Gastroesophageal sphincter (tissue), 4 donors: ENCODE measurements around the gene CAPN10. TPM values are rescaled to one million over a fixed set of nuclear protein-coding genes. Genes with fewer than 3 reads are reported as not detected.

ENCODE experiments used
- ATAC-seq: fragments of 150-250 bp; one replicate; pipeline ENCODE4 v1.9.1; 2016; ENCODE audit warnings: mild to moderate bottlenecking, moderate library complexity
- H3K27ac ChIP-seq, 4 donors: fragments of 200-600 bp; sonication (generic) in 3 of 4; 1 replicate in 3 of 4; 2 replicates in 1 of 4; pipeline ENCODE4 v1.5.1; 2016 to 2019
- H3K27me3 ChIP-seq: fragments of 200-600 bp; sonication (generic); one replicate; pipeline ENCODE4 v1.5.1; 2019
- H3K36me3 ChIP-seq, 2 donors: fragments of 200-600 bp; sonication (generic); one replicate each; pipeline ENCODE4 v1.5.1; 2019; ENCODE audit warnings: control low read depth in 1 of 2
- H3K4me1 ChIP-seq, 3 donors: fragments of 200-600 bp; sonication (generic); 1 replicate in 2 of 3; 2 replicates in 1 of 3; pipeline ENCODE4 v1.5.1; 2016 to 2019; ENCODE audit warnings: control low read depth in 2 of 3
- H3K4me3 ChIP-seq, 2 donors: fragments of 200-600 bp; sonication (generic); one replicate each; pipeline ENCODE4 v1.5.1; 2019; ENCODE audit warnings: mild to moderate bottlenecking in 1 of 2, moderate library complexity in 1 of 2
- H3K9me3 ChIP-seq, 3 donors: fragments of 200-600 bp; sonication (generic); one replicate each; pipeline ENCODE4 v1.5.1; 2017 to 2019; ENCODE audit warnings: control low read depth in 2 of 3
- EP300 ChIP-seq: sonication (generic); formaldehyde crosslinking; IDR thresholded peaks from one replicate; pipeline ENCODE4 v1.6.1; 2017; ENCODE audit warnings: antibody characterized with exemption, mild to moderate bottlenecking
- POLR2A ChIP-seq, 2 donors: fragments of 450-650 bp; IDR thresholded peaks; one replicate each; pipeline ENCODE4 v1.6.1; 2017; ENCODE audit warnings: antibody characterized with exemption in 2 of 2, mild to moderate bottlenecking in 2 of 2, moderate library complexity in 1 of 2
- POLR2AphosphoS5 ChIP-seq: sonication (generic); formaldehyde crosslinking; IDR thresholded peaks from one replicate; pipeline ENCODE4 v1.6.1; 2017; ENCODE audit warnings: antibody characterized with exemption
- WGBS, 2 donors: methylation state at CpG; one replicate each; pipeline ENCODE4 v1.1.5; 2018; ENCODE audit warnings: low coverage in 1 of 2; 5-methylcytosine and 5-hydroxymethylcytosine counted together
- total RNA-seq, 4 donors: library from RNA; depleted of rRNA; stranded (reverse); fragments of >200 nt; gene quantifications; one replicate each; pipeline ENCODE4 v1.1.0, GENCODE V29; 2016
- TF ChIP-seq, protein P1 (sequence below), 4 experiments: fragments of 200-600 bp in 2 of 4; fragments of 450-650 bp in 2 of 4; sonication (generic) in 1 of 4; IDR thresholded peaks; one replicate each; pipeline ENCODE4 v1.5.1; 2017 to 2019; ENCODE audit warnings: antibody characterized with exemption in 4 of 4, mild to moderate bottlenecking in 2 of 4, moderate library complexity in 2 of 4

CAPN10 gene
- total RNA-seq, 4 donors from 2014 or later: 19.2 to 34.7 (median 23.2) TPM

DNA sequence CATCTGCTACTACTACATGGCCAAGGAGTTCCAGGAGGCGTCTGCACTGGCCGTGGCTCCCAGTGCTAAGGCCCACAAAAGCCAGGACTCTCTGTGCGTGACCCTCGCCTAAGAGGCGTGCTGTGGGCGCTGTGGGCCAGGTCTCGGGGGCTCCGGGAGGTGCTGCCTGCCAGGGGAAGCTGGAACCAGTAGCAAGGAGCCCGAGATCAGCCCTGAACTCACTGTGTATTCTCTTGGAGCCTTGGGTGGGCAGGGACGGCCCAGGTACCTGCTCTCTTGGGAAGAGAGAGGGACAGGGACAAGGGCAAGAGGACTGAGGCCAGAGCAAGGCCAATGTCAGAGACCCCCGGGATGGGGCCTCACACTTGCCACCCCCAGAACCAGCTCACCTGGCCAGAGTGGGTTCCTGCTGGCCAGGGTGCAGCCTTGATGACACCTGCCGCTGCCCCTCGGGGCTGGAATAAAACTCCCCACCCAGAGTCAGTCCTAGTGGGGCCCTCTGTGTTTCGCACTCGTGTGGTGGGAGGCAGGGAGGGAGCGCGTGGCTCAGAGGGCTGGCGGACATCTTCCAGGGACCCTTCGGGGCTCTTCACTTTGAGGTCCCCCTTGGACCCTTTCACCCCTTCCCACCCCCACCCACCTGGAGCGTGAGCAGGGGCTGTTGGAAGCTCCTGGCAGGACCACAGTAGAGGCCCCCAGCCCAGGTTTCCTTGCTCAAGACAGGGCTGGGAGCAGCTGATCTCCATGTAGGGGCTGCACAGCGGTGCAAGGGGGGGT lies 44.4 kb downstream of the CAPN10 start:
- no peak for ATAC-seq
- H3K27ac ChIP-seq: no peak overlapping the region
- no peaks in the 10 kb centered on the region for H3K4me1 ChIP-seq
- H3K27me3 ChIP-seq: peaks cover 15% of the 10 kb centered on the region
- H3K9me3 ChIP-seq: peaks cover 0 to 5% (median 0%) of the 10 kb centered on the region in 3 donors
- H3K36me3 ChIP-seq: peaks cover 0 to 5% of the 10 kb centered on the region in 2 donors
- 80 to 100% methylated on average over 1 to 2 of the region's 21 CpGs for WGBS, 2 donors
- TF ChIP-seq EP300 (no peak), POLR2AphosphoS5 (no peak), POLR2A (IDR thresholded peaks at IDR 0.05) (no peak)
- TF ChIP-seq, protein P1, sequence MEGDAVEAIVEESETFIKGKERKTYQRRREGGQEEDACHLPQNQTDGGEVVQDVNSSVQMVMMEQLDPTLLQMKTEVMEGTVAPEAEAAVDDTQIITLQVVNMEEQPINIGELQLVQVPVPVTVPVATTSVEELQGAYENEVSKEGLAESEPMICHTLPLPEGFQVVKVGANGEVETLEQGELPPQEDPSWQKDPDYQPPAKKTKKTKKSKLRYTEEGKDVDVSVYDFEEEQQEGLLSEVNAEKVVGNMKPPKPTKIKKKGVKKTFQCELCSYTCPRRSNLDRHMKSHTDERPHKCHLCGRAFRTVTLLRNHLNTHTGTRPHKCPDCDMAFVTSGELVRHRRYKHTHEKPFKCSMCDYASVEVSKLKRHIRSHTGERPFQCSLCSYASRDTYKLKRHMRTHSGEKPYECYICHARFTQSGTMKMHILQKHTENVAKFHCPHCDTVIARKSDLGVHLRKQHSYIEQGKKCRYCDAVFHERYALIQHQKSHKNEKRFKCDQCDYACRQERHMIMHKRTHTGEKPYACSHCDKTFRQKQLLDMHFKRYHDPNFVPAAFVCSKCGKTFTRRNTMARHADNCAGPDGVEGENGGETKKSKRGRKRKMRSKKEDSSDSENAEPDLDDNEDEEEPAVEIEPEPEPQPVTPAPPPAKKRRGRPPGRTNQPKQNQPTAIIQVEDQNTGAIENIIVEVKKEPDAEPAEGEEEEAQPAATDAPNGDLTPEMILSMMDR (IDR thresholded peaks at IDR 0.05): no peak
- H3K4me3 ChIP-seq: no peak overlapping the region

DNA sequence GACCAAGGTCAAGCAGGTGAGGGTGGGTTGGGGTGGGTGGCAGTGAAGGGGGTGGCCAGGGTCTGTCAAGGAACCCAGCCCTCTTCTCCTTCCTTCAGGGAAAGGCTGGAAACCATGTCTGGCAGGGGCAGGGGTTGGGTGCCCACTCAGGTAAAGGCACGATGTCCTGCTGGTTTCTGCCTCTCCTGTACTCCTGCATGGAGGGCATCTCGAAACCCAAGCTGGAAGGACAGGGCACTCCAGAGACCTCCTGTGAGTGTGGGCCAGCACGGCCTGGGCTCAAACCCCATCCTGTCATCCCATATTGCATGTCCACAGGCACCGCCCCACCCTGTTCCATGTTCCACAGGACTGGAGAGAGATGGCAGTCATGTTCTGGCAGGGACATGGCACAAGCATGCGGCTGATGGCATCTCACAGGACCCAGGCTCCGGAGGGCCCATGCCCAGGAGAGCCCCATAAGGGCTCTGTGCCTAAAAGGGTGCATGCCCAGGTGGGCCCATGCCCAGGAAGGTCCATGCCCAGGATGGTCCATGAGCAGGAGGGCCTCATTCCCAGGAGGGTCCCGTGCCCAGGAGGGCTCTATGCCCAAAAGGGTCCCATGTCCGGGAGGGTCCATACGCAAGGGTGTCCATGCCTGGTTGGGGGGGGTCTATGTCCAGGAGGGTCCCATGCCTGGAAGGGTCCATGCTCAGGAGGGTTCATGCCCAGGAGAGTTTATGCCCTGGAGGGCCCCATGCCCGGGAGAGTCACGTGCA lies 45.2 kb downstream of the CAPN10 start:
- Histone ChIP-seq H3K9me3 (peaks cover 0 to 5% (median 0%) of the 10 kb centered on the region in 3 donors), H3K36me3 (peaks cover 0 to 5% of the 10 kb centered on the region in 2 donors), H3K4me3 (no peak overlapping the region), H3K27ac (no peak overlapping the region), H3K27me3 (peaks cover 23% of the 10 kb centered on the region), H3K4me1 (no peaks in the 10 kb centered on the region)
- ATAC-seq: no peak
- WGBS, 2 donors: 80% methylated on average over 3 of the region's 11 CpGs; no CpG with 5 or more reads in 1 of the 2 donors
- TF ChIP-seq POLR2A (IDR thresholded peaks at IDR 0.05): no peak
- TF ChIP-seq EP300: no peak
- TF ChIP-seq, protein P1 (IDR thresholded peaks at IDR 0.05): no peak
- TF ChIP-seq POLR2AphosphoS5: no peak

DNA sequence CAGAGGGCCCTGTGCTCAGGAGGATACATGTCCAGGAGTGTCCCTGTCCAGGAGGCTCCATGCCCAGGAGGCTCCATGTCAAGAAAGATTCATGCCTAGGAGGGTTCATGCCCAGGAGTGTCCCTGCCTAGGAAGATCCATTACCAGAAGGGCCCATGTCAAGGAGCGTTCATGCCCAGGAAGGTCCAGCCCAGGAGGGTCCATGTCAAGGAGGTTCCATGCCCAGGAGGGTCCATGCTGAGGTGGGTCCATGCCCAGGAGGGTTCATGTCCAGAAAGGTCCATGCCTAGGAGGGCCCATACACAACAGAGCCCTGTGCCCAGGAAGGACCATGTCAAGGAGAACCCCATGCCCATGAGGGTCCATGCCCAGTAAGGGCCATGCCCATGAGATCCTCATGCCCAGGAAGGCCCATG lies 45.8 kb downstream of the CAPN10 start:
- Histone ChIP-seq H3K9me3 (peaks cover 0 to 5% (median 0%) of the 10 kb centered on the region in 3 donors), H3K27ac (no peak overlapping the region), H3K27me3 (peaks cover 29% of the 10 kb centered on the region), H3K4me1 (no peaks in the 10 kb centered on the region), H3K36me3 (peaks cover 0 to 5% of the 10 kb centered on the region in 2 donors), H3K4me3 (no peak overlapping the region)
- TF ChIP-seq EP300 (no peak), POLR2A (IDR thresholded peaks at IDR 0.05) (no peak), POLR2AphosphoS5 (no peak)
- TF ChIP-seq, protein P1 (IDR thresholded peaks at IDR 0.05): no peak
- ATAC-seq: no peak
- 83% methylated on average over 1 of the region's 1 CpG; no CpG with 5 or more reads in 1 of the 2 donors for WGBS, 2 donors

DNA sequence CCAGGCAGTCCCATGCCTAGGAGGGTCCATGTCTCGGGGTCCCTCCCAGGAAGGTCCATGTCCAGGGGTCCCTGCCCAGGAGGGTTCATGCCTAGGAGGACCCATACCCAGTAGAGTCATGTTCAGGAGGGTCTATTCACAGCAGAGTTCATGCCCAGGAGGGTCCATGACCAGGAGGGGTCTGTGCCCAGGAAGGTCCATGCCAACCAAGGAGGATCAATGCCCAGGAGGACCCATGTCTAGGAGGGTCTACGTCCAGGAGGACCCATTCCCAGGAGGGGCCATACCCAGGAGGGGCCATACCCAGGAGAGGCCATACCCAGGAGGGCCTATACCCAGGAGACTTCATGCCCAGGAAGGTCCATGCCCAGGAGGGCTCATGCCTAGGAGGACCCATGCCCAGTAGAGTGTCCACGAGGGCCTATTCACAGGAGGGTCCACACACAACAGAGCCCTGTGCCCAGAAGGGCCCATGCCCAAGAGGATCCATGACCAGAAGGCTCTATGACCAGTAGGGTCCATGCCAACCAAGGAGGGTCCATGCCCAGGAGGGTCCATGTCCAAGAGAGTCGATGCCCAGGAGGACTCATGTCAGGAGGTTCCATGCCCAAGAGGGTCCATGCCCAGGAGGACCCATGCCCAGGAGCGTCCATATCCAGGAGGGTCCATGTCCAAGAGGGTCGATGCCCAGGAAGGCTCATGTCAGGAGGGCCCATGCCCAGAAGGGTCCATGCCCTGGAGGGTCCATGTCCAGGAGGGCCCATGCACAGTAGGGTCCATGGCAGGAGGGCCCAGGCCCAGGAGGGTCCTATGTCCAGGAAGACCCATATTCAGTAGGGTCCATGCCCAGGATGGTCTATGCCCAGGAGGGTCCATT lies 48.8 kb downstream of the CAPN10 start:
- ATAC-seq: no peak
- H3K9me3 ChIP-seq: peaks cover 0 to 5% (median 0%) of the 10 kb centered on the region in 3 donors
- H3K36me3 ChIP-seq: peaks cover 0 to 2% of the 10 kb centered on the region in 2 donors
- H3K27ac ChIP-seq: no peak overlapping the region
- no peak for TF ChIP-seq POLR2A (IDR thresholded peaks at IDR 0.05)
- TF ChIP-seq EP300: no peak
- no peak for TF ChIP-seq POLR2AphosphoS5
- TF ChIP-seq, protein P1 (IDR thresholded peaks at IDR 0.05): no peak
- H3K4me1 ChIP-seq: peaks cover 0 to 12% (median 0%) of the 10 kb centered on the region in 3 donors
- H3K4me3 ChIP-seq: no peak overlapping the region
- WGBS, 2 donors: no CpG with 5 or more reads among the region's 6 CpGs
- H3K27me3 ChIP-seq: peaks cover 48% of the 10 kb centered on the region
